Erythroblast (primary cell): ENCODE results near the gene BCAR3.

Experiments
- GATA1 ChIP-seq: IDR thresholded peaks from 2 replicates; pipeline ENCODE4 v1.6.1; 2011; ENCODE audit warnings: low read depth, mild to moderate bottlenecking, control low read depth, low read length, moderate library complexity
- POLR2A ChIP-seq: IDR thresholded peaks from 2 replicates; pipeline ENCODE4 v1.6.1; 2011; ENCODE audit warnings: mild to moderate bottlenecking, low read length

DNA sequence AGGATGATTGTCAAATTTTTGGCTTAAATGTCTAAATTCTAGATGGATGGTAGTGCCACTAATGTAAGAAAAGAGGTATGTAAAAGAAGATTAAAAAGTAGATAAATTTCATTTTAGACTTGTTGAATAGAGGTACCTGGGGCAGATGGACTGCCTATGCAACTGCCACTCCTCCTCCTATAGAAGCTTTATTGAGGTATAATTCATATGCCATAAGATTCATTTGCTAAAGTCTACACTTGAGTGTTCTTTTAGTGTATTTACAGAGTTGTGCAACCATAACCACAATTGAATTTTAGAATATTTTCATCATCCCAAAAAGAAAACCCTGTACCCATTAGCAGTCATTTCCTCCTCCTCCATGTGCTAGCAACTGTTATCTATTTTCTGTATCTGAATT is 163.1 kb downstream of the BCAR3 start:
- TF ChIP-seq POLR2A (no peak), GATA1 (no peak)
